GM19328 (cell line): ENCODE results near the gene SLC24A4.

Experiments used
- ATAC-seq: cut with Tn5 transposase; IDR thresholded peaks from one replicate; pipeline ENCODE4 v1.9.1; 2021; ENCODE audit warnings: mild to moderate bottlenecking, moderate library complexity; ENCODE audit not compliant: unreplicated experiment

The SLC24A4 gene

DNA sequence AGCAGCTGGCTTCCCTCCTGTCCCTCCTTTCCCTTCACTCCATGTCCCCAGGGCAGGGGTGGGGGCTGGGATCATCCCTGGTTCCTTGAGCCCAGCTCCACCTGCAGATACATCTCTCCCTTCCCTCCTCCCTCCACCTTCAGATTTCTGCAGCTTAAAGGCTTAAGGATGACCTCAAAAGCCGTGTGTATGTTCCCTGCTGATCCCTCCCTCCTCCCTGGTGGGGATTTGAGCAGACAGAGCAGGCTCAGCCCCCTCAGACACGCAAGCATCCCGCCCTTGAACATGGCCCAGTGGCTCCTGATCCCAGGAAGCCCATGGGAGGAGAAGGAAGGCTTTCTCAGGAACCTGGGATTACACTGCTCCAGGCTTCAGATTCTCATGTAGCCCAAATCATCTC, 107.7 kb downstream of the SLC24A4 start:
- ATAC-seq: no peak

DNA sequence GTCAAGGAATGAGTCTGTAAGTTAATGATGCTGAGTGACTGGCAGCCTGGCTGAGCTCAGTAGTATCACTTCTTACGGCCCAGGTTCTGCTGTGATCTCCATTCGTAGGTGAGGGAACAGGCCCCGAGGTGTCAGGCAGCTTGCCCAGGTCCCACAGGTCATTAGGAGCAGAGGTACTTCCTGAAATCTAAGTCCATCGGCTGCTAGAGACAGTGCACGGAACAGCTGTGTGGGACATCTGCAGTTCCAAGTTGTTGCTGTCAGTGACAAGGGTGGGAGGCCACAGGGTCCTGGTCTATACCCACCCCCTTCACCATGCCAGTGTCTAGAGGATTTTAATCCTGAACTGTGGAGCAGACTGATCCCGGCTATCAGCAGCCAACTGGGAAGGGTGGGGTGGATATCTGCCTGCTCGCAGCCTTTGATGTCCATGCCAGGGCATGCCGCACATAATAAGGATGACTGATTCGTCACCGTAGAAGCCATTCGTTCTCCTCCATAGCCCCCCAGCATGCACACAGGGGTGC, 108.3 kb downstream of the SLC24A4 start:
- no peak for ATAC-seq

DNA sequence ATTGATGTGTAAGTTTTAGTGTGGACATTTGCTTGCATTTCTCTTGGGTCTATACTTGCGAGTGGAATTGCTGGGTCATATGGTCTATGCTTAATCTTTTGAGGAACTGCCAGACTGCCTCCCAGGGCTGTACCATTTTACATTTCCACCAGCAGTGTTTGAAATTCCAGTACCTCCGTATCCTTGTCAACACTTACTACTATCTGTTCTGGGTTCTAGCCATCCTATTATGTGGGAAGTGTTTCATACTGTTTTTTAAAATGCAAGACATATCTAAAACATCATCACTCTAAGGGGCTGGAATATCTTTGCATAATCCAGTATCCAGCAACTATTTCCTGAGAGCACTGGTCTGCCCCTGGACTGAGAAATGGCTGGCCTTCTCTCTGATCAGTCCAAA, 110.4 kb downstream of the SLC24A4 start:
- no peak for ATAC-seq

DNA sequence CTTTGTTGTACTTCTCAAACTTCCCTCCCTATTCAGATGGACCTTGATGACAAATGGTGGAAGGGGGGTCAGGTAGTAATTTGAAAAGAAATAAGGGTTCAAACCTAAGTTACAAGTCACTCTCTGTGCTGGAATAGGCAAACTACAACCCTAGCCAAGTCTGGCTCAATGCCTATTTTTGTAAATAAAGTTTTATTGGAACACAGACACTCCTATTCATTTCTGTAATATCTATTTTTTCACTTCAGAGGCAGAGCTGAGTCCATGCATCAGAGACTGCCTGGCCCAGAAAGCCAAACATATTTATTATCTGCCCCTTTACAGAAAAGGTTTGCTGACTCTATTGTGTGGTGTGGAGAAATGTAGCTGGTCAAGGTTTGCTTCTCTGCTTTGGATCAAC, 112.2 kb downstream of the SLC24A4 start:
- no peak for ATAC-seq

DNA sequence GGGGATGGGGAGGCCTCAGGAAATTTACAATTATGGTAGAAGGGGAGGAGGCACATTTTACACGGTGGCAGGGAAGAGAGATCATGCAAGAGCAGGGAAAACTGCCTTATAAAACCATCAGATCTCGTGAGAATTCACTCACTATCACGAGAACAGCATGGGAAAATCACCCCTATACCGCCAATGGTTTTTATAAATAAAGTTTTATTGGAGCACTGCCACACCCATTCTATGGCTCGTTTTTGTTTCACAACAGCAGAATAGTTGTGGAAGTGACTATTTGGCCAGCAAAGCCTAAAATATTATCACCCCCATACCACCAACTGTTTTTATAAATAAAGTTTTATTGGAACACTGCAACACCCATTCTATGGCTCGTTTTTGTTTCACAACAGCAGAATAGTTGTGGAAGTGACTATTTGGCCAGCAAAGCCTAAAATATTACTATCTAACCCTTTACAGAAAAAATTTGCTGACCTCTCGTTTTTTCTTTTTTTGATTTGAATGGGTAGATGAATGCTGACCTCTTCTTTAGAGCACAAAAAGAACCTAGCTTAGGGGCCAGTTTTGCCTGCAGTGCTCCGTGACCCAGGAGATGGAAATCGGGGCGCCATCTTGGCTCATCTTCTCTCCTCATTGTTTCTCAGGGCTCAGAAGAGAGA, 113.3 kb downstream of the SLC24A4 start:
- no peak for ATAC-seq

DNA sequence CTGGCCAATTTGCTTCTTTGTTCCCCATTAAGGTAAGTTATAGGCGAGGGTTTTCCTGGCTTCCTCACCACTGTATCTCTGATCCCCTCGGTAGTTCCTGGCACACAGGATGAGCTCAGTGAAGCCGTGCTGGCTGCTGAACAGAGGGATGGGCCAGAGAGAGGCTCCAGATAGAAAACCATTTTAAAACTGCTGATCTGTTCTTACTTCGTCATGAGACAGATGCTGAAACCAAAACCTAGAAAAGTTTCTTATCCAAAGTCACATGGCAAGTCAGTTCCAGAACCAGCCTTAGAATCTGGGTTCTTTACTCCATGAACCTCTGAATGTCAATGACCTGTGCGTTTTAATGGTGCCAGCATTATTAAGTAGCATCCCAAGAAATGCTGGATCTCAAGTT, 114.3 kb downstream of the SLC24A4 start:
- no peak for ATAC-seq

DNA sequence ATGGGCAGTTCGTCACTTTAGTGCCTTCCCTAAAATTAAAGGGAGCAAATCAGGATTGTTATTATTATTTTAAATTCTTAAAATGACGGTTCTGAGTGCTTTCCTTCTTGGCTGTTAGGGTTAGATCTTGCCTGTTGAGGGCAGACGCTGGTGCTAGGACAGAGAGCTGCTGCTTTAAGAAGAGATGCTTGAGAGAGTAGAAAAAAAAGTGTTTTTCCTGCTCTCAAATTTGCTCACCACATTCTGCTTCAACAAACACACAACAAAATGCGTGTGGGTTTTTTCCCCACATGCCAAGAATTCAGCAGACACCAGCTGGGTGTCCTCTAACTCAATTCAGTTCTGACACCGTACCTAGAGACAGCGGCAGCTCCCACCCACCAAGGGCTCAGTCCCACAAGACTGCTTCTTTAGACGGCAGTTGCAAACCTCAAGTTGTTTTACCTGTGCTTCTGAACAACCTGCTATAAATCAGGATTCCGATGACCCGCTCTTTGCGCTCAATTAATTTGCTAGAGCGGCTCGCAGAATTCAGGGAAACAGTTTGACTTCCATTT, 114.8 kb downstream of the SLC24A4 start:
- no peak for ATAC-seq

DNA sequence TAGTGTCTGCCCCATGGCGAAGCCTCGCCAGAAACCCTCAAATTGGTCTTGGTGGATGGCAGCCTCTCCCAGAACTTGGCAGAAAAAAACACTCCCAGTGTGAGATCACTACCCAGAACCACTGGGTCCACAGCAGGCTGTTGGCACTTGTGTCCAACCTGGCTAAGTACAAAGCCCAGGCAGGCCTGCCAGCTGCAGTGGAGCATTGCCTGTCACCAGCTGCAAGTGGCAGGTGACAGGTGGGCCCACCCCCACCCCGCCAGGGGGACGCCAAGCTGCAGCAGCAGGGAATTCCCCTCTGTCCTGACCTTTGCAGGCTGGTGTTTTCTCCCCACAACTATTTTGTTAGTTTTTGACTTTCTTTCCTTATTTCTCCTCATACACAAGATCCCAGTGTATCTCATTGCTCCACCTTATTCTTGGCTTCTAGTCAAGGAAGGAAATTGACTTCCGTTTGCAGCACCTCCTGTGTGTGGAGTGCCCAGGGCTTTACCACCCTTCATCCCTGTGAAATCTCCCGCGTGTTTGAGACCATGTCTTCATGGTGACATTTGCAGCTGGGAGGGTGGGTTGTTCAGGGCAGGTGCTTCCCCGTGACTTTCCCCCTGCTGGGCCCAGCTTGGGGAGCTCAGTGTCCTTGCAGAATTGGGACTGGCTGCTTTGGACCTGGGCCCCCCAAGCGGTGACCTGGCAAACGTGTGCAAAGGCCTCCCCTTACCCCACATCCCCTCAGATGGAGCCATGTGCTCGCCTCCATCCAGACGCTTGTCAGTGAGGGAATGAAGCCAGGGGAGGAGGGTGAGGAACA, 116.8 kb downstream of the SLC24A4 start:
- no peak for ATAC-seq

DNA sequence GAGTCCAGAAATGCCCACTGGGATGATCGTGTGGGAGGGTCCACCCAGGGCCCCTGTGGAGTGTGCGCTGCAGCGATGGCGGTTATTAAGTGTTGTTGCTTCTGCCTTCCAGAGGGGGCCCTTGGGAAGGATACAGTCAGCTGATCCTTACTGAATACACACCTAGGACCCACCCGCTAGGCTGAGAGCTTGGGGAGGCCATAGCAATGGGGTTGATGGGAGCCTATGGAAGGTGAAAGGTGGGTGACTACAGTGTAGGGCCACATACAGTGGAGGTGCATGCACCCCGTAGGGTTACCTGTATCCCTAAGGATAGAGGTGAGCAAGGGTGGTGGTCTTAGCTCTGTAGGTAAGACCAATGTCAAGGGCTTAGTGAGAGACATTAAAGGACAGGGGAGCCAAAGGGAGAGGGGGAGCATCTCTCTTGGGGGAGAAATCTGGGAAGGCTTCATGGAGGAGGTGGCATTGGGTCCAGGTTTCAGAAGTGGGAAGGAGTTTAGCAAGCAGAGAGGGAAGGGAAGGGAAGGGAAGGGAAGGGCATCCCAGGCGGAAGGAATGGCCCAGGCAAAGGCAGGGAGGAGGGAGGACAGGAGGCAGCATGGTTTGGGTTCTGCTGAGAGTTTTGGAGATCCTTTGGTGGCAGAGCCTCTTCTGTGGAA, 117.5 kb downstream of the SLC24A4 start:
- no peak for ATAC-seq

DNA sequence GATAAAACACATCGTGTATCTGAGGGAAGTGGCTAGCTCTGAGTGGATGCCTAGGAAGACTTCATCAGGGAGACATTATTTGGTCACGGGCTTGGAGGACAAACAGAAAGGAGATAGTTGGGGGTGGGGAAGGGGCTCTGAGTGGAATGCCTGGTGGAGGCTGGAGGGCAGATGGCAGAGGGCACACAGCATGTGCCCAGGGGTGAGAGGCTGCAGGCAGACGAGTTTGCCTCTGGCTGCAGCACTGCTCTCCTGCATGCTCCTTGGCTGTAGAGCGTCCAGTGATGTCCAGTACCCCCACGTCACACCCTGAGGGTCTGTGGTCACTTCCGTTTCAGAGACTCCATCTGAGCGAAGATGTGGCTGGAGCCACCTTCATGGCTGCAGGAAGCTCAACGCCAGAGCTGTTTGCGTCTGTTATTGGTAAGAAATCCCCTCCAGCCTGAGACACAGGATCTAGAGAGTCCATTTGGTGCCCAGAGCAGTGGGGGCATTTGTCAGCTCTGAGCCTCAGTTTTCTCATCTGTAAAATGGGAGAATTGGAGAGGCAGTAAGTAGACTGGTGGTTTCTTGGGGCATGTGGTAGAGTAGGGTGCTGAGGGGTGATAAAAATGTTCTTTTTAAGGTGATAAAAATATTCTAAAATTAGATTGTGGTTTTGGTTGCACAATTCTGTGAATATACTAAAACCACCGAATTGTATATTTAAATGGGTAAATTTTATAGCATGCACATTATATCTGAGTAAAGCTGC, 119.0 kb downstream of the SLC24A4 start:
- no peak for ATAC-seq

DNA sequence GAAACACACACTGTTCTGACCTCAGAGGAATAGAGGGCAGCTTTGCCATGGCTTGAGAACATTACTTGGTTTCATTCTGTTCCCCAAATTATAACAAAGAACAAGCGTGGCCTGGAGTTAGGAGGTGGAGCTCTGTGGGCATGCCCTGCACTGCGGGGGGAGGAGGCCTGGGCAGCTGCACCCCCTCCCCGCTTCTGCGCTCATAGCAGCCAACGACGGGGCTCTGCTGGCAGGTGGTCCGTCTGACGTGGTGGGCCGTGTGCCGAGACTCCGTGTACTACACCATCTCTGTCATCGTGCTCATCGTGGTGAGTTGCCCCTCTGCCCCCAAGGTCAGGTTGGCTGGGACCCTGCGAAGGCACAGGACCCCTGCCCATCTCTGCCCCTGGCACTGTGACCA, 120.2 kb downstream of the SLC24A4 start:
- no peak for ATAC-seq

DNA sequence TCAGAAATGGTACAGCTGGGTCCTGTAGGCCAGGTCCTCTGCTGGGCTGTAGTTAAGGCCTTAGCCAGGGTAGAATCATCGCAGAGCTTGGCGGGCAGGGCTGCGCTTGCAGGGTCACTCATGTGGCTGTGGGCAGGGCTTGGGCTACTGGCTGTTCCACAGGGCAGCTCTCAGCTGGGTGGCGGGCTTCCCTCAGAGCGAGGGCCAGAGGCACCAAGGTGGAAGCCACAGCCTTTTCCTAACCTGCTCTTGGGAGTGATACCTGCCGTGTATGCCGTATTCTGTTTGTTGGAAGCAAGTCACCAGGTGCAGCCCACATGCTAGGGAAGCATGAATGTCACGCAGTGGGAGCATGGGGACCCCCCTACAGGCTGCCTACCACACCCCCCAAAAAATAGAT, 120.8 kb downstream of the SLC24A4 start:
- no peak for ATAC-seq

DNA sequence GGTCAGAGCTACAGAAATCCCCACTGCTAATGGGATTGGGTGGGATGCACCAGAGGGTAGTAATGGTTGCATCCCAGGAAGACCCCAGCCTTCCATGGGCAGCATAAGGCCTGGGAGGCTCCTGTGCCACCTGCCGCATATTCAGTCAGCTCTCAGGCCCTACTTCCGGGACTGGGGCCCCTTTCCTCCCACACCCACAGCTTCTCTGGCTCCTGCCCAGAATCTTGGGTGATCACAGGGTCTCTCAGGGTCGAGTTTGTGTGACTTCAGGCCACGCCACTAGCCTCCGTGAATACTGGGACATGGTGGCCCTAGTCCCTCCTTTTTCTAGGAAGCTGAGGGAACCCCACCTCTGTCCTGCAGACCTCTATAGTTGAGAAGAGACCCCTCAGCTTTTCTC, 123.8 kb downstream of the SLC24A4 start:
- ATAC-seq: no peak

DNA sequence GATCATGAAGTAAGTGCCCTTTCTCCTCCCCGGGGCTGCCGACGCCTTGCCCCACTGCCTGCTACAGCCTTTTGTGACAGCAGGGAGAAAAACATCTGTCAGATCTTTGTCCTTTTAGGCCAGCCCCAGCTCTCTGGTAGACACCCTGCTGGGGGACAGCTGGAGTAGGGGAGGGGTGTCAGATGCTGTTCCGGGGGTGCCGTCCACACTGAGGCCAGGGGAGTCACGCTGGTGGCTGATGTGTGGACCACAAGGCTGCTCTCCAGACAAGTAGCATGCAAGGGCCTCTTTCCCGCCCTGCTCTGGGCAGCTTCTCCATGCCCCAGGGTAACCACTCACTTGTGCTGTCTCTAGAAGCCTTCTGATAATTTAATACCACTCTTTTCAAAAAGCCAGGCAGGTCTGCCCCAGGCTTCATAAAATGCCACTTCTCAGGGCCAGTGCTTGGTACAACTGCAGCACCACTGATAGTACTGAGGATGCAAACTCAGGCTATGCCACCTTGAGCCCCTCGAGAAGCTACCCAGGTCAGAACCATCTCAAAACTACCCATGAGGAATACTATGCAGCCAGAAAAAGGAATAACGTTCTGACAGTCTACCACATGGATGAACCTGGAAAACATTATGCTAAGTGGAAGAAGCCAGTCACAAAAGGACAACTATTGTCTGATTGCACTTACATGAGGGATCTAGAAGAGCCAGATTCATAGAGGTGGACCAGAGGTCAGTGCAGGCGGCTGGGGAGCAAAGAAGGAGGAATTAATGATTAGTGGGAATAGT, 124.6 kb downstream of the SLC24A4 start:
- ATAC-seq: no peak

DNA sequence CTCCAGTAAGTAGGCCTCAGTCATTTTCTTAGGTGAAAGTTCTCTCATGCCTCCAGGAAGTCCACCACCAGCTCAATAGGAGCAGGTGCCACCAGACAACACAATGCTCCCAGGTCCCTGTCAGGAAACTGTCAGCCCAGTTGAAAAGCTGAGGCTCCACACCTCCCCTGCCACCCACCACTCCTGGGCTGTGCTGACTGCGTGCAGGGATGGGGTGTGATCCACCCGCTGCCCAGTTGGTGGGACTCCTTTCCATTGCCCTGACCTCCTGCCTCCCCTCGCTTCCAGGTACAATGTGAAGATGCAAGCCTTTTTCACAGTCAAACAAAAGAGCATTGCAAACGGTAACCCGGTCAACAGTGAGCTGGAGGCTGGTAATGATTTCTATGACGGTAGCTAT, 125.8 kb downstream of the SLC24A4 start:
- no peak for ATAC-seq

DNA sequence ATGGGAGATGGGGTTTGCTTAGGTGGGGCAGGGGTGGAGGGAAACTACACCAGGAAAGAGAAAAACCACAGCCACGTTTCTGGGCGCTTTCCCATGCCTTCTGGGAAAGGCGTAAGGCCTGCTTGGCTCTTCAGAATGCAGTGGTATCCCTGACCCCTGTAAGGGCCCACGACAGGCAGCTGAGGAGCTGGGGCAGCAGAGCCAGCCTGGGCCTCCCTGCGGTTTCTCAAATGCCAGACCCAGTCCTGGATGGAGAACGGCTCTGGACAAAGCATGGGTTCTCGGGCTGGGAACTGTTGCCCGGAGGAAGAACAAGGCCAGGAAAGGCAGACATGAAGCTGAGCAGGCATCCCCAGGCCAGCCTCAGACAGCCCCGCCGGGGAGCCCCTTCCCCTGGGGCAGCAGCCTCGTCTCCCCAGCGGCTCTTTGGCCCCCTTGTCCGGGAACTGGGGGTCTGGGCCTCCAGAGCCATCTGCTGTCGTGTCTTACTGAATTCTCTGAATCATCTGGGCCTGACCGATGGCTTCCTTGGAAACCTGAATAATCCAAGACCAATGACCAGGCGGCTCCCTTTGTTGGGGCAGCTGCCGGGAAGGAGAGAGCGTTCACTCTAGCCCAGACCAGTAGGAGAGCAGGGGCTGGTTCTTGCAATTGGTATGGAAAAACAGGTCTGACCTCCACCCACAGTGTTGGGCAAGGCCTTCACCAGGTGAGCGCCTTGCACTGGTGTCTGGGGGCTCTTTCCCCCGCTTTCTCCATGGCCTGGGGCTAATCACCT, 126.6 kb downstream of the SLC24A4 start:
- ATAC-seq: no peak

DNA sequence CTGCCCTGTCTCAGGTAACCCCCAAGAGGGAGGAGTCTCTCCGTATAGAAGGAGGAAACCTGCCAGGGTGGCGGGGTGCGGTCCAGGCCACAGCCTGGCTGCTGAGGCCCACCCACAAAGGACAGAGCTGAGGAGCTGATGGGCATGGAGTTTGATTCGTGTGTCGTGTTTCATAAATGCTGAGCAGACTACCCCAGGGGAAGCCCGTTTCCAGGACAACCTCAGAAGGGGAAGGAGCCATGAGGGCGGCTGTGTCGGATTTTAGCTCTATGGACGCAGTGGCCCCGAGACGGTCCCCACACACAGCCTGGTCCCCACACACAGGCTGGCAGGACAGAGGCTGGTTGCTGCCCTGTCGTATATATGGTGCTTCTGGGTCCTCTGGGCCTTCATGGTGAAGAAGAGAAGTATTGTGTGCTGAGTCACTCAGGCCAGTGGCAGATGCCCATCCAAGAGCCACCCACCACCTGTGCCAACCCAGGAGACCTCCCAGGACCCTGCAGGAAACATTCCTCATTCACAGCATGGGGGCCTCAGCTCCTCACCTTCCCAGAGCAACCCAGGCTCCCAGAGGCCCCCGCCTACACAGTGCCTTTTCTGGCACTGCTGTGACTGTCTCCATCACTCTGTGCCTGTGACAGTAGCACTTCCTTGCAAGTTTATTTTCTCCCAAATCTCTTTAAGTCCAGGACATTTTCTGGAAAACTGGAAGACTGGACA, 127.5 kb downstream of the SLC24A4 start:
- no peak for ATAC-seq

DNA sequence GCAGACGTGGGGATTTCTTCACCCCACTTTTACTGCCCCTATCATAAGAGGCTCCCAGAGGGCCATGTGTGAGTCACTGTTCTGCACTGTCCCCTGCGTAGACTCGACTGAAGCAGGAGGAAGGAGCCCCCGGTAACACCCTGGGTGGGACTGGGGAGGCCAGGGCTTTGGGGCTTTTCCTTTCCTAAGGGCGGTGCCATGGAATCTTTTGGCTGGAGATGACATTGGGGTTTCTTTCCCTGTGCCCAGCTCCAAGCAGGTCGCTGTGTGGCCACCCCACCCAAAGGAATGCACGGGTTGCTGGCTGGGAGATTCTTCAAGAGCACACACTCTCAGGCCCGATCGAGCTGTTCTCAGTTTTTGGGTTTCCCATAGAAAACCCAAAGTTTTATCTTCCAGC, 128.3 kb downstream of the SLC24A4 start:
- no peak for ATAC-seq

DNA sequence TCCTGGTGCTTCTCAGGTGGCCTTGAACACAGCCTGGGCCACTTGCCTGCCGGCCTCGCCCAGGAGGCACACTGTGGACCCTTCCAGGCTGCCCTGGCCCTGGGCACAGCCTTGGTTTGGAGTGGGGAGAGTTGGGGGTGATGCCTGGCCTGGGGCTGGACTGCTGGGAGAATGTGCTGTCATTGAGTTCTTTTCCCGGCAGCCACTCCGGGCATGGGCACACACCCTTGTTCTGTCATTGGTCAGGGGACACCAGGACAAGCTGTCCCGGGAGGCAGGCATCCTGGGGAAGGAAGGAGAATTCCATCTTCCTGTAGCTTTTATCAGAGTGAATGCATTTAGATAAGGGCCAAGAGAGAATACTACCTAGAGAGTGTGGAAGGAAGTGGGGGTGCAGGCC, 128.8 kb downstream of the SLC24A4 start:
- ATAC-seq: no peak
